G401 (cell line): ENCODE data around the gene SHISAL1. TPM values are rescaled to one million over a fixed set of nuclear protein-coding genes. Genes with fewer than 3 reads are reported as not detected.
"Not testable (repeated sequence)": the region's sequence is repeated elsewhere in the genome, so short reads cannot be mapped to it uniquely, and the experiment has no call there.

Source experiments
- DNase-seq: peaks from one replicate; pipeline ENCODE4 v3.0.0-alpha.2; 2015; ENCODE audit warnings: low spot score
- in situ Hi-C: cut with HindIII; loops from 2 replicates; pipeline ENCODE4 v1.10.0; 2016; ENCODE audit warnings: low sequenced_read_pairs, mixed read lengths
- total RNA-seq: library from RNA; depleted of rRNA; stranded (reverse); fragments of >200 nt; shearing (Covaris generic); gene quantifications from 2 replicates; pipeline ENCODE4 v1.2.3, GENCODE V29; 2014

The SHISAL1 gene
- total RNA-seq, 1 experiment from 2014 or later: 0.10 TPM

DNA sequence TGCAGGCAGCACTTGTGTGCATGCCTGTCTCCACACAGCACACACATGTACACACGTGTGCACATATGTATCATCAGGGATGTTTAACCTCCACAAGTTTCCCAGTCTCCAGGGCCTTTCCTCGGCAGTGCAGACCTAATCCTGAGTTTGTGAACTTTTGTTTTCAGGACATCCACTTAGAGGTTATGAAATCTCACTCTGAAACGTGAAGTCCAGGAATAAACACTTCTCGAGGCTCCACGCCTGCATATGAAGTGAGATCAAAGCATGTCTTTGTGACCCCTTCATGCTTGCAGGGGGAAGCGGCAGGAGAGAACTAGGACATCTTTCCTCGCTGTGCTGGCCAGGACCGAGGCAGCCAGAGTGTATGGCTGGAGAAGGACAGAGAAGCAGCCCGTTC is 3.1 kb downstream of the SHISAL1 start:
- no peak for DNase-seq
- in situ Hi-C loops: no loop called here

- no peak for DNase-seq
- in situ Hi-C loops: no loop called here
These were observed 3.6 kb downstream of the SHISAL1 start for GRCh38 chr22:44309137-44309536.

DNA sequence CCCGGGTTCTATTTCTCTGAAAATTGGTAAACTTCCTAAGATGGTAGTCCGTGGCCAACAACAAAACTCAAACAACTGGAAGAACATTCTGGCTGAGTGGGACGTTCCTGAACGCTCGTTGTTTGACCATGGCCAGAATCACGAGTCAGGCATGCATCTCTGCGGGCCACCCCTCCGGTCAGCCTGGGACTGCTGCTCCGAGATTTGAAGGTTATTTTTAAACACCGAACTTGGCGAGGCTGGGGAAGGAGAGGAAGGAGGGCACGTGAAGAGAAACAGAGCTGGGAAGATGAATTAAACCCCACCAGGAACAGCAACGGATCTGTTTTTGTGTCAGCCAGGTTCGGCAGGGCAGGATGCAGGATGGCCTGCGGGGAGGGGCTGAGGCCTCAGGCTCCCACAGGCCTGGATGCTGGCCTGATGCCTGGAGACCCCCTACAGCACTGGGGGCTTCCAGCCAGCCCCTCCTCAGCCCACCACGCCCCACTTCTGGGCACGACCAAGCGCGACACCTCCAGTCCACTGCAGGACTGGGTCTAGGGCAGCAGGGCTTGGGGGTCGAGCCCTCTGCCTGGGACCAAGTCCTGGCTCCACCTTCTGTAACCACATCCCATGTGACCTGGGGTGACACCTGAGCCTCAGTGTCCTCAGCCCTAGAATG is 5.1 kb downstream of the SHISAL1 start:
- no peak for DNase-seq
- in situ Hi-C loops: no loop called here

DNA sequence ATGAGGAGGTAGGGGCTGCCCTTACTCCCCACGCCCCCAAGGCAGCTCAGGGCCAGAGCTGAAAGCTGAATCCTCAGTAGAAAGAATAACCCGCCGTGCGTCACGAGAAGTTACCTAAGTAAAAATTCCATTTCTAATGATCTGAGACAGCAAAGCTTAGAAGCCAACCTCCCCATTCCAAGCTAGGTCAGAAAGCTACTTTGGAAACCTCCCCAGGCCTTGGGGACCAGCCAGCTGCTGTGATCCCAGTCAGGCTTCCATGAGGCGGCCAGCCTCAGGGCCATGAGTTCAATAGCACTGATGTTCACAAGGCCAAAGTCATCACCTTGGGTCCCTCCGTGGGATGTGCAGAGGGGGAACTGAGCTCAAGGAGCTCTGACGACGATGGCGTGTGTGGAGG is 6.9 kb downstream of the SHISAL1 start:
- in situ Hi-C loops: no loop called here
- no peak for DNase-seq

DNA sequence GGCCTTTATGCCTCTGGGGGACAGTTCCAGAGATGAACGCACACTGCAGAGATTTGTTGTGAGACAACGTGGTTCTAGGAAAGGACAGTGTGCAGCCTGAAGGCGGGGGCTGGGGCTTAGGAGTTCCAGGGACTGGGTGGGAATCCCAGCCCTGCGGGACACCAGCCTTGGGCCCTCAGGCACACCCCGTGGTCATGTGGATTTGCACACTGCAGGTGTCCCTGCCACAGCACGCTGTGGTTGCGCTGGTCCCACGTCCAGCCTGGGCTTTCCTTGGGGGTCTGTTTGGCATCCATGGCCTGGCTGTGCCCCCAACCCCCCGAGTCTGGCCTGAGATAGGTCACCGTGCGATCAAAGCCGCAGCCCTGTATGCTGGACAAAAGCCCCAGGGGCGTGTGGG is 7.3 kb downstream of the SHISAL1 start:
- in situ Hi-C loops: no loop called here
- DNase-seq: no peak

GRCh38 chr22:44304911-44305310 is 7.8 kb downstream of the SHISAL1 start:
- in situ Hi-C loops: no loop called here
- no peak for DNase-seq

- in situ Hi-C loops: no loop called here
- DNase-seq: no peak
These were observed 8.4 kb downstream of the SHISAL1 start for GRCh38 chr22:44304354-44304753.

GRCh38 chr22:44302363-44302762 is 10.4 kb downstream of the SHISAL1 start:
- in situ Hi-C loops, DNase-seq: not testable (repeated sequence)

DNA sequence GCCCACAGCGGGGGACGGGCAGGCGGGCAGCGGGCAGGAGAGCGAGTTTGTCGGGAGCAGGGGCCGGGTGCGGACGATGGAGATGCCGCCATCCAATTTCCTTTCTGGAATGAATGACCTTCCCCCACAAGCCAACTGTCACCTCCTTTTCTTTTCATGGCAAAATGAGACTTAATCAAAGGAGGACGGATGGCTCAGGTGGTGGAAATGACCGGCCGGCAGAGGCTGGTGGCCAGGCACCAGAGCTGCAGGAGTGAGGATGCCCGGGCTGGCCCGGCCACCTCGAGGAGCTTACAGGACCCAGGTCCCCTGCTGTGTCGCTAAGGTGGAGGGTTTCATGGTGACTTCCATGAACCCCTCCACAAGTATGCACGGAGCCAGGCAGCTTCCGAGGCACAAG is 11.7 kb downstream of the SHISAL1 start:
- in situ Hi-C loops: no loop called here
- DNase-seq: no peak

GRCh38 chr22:44299124-44299523 is 13.6 kb downstream of the SHISAL1 start:
- in situ Hi-C loops: no loop called here

DNA sequence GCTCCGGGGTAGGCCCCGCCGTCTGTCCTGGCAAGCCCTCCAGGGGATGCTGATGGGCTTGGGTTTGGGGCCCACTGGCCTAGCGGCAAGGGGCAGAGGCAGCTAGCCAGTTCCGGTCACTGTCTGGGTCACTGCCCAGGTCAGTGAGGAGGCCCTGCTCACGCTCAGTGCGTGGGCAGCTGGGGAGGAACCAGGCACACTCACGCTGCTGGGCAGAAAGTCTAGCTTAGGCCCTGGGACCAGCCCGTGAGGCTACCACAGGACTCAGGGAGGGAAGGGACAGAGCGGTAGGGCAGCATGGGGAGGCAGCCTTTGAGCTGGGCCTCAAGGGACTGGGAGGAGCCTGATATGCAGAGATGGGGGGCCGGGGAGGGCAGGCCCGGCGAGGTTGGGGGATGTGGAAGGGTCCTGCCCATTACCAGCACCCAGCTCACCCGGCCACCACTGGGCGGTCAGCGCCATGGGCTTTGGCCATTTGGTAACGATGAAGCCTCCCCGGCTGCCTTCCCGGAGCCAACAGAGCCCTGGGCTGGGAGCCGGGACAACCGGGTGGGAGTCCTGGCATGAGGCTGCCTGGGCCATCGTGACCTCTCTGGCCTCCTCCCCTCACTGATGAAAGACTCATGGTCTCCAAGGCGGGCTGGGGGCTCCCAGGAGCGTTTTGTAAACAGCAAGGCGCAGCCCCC is 14.2 kb downstream of the SHISAL1 start:
- DNase-seq: no peak
- in situ Hi-C loops: no loop called here

More at GRCh38 chr22:44299124-44299523, 13.6 kb downstream of the SHISAL1 start:
- DNase-seq: no peak

- in situ Hi-C loops: no loop called here
- no peak for DNase-seq
These were observed 15.2 kb downstream of the SHISAL1 start for GRCh38 chr22:44297470-44298061.

- in situ Hi-C loops: no loop called here
- DNase-seq: no peak
These were observed 17.3 kb downstream of the SHISAL1 start for GRCh38 chr22:44295406-44295805.

DNA sequence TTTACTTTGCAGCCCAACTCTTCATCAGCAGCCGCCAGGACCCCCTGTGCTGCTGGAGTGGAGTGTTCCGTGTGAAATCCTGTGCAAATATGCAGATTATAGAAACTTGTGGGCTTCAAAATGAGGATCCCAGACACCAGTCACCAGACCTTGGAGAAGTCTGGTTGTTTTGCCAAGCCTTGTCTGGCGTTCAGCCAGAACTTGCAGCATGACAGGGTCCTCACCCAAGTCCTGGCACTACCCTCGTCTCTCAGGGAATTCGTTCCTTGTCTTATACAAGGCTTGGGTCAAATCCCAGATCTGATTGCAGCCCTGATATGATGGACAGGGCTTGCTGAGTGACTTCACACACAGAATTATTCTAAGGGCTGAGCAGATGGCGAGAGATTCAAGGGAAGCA is 18.9 kb downstream of the SHISAL1 start:
- in situ Hi-C loops: no loop called here
- DNase-seq: no peak

DNA sequence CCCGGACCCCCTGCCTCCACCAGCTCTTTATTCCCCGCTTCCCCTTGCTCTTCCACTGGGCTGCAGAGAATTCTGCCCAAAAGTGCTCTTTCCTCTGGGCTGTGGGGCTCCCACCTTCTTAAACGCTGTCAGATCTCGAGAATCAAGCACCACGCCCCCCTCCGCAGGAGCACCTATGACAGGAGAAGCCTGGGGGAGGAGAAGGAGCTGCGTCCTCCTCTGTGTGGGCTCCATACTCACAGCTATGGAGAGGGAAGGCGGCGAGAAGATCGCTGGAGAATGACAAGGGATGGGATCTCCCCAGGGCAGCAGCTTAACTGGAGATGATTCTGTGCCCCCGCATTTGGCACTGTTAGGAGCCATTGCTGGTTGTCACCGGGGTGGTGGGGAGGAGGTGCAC is 19.7 kb downstream of the SHISAL1 start:
- in situ Hi-C loops: no loop called here
- no peak for DNase-seq

DNA sequence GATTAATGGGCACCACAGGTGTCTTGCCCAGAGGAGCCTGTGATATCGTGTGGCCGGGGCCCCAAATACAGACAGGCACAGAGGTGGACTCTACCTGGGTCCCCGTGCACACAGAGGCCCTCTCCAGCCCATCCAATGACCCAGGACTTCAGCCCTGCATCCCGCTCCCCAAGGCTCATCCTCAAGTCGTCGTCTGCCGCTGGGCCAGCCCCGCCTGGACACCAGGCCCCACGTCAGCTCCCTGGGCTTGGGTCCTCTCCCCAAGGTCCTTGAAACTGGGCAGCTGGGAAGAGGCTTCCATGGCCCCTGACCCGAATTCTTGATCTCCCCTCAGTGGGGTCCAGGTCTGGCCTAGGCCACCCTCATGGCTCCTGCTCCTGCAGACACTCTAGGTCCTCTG is 20.2 kb downstream of the SHISAL1 start:
- no peak for DNase-seq
- in situ Hi-C loops: no loop called here

DNA sequence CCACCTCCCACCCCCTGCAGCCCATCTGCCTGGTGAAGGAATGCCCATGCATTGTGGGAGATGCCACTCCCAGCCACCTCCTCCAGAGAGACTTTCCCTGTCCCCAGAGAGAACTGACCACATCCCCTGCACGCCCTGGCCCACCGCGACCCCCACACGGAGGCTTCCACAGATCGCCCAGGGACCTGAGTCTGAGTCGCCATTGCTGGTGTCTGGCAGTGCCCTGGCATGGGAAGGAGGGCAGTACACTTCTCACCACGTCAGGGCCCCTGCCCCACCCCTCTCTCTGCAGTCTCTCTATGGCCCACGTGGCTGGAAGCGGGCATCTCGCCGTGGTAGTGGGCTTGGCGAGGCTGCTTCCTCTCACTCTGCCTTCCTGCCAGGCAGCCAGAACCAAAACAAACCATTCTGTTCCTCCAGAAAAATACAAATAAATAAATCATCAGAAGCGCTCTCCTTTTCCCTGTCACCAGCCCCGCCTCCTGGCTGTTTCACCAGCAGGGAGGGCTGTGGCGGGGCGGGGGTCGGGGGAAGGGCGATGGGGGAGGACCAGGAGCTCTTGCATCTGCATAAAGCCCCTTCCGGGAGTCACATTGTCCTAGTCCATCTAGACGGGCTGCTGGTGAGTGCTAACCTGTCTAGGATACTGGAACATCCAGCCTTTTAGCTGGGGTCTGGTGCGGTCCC is 20.9 kb downstream of the SHISAL1 start:
- in situ Hi-C loops: no loop called here
- no peak for DNase-seq

DNA sequence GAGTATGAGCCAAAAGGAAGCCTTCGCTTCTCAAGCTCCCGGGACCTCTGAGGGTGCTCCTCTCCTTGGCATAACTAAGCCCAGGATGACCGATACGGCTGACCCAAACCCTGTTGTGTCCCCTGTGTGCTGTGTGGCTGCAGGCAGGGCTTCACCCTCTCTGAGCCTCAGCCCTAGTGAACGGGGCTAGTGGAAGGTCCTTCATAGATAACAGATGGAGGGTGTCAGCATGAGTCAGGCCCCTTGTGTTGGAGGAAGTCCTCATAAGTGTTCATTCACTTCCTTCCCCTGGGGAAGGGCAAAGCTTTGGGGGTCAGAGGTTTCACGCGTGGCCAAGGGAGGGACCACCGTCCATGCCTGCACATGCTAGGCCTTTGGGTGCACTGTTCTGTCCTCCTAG is 21.5 kb downstream of the SHISAL1 start:
- in situ Hi-C loops: no loop called here
- DNase-seq: no peak

DNA sequence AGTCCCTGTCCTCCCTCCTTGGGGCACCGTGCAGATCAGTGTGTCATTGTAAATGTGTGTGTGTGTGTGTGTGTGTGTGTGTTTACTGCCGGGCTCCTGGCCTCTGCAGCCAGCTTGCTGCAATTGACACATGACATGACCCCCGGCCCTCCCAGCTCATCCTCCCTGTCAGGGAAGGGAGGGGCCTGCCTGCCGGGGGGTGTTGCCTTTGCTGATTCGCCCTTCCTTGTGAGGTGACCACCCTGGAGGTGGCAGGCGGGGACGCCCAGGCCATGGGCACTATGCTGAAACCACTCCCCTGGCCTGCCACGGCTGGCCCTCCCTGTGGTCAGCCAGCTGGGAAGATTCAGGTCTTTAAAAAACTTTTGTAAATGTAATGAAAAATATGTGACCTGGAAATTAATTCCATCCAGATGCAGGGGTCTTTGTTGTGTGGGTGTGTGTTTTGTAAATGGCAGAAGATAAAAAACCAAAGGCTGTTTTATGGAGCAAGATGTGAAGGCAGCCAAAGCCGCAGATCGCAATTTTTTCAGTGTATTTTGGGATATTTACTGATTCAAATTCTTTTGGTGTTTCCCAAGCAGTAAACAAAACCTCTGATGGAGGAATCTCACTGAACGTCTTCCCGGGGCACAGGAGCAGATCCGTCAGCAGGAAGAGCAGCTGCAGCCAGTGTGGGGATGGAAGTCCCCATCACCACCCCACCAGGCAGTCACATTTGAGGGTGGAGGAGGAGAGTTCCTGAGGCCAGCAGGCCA is 23.2 kb downstream of the SHISAL1 start:
- DNase-seq: no peak
- in situ Hi-C loops: loop anchor here (10.0 kb wide), 1 partner anchor 65 kb away; no protein-coding TSS in a partner anchor
